Ascending aorta (tissue), 2 donors: Measurements from ENCODE around the gene PHACTR2. TPM values are rescaled to one million over a fixed set of nuclear protein-coding genes. Genes with fewer than 3 reads are reported as not detected.

Experiments used
- DNase-seq, 2 donors: peaks; one replicate each; pipeline ENCODE4 v3.0.0-alpha.2; 2019; ENCODE audit warnings: low spot score in 2 of 2
- H3K27ac ChIP-seq, 2 donors: fragments of 200-600 bp; sonication (generic); one replicate each; pipeline ENCODE4 v1.5.1; 2016 to 2017; ENCODE audit warnings: mild to moderate bottlenecking in 1 of 2
- H3K27me3 ChIP-seq: fragments of 200-600 bp; sonication (generic); one replicate; pipeline ENCODE4 v1.5.1; 2017
- H3K36me3 ChIP-seq, 2 donors: fragments of 200-600 bp; sonication (generic); one replicate each; pipeline ENCODE4 v1.5.1; 2016
- H3K4me1 ChIP-seq, 2 donors: fragments of 200-600 bp; sonication (generic); one replicate each; pipeline ENCODE4 v1.5.1; 2016 to 2017; ENCODE audit warnings: mild to moderate bottlenecking in 1 of 2
- H3K4me3 ChIP-seq, 2 donors: fragments of 200-600 bp; sonication (generic); one replicate each; pipeline ENCODE4 v1.5.1; 2016 to 2017; ENCODE audit warnings: mild to moderate bottlenecking in 1 of 2
- H3K9me3 ChIP-seq, 2 donors: fragments of 200-600 bp; sonication (generic); one replicate each; pipeline ENCODE4 v1.5.1; 2016
- intact Hi-C: fragments of 100-400 bp; cut with DNase I; formaldehyde crosslinking; loops from one replicate; pipeline ENCODE4 v1.15.1; 2023
- total RNA-seq: library from RNA; depleted of rRNA; stranded (reverse); fragments of >200 nt; gene quantifications from one replicate; pipeline ENCODE4 v1.1.0, GENCODE V29; 2016
- TF ChIP-seq, protein P1 (sequence below), 3 experiments: fragments of 200-600 bp in 2 of 3; fragments of 450-650 bp in 1 of 3; sonication (generic) in 2 of 3; IDR thresholded peaks; one replicate each; pipeline ENCODE4 v1.5.1; 2016 to 2019; ENCODE audit warnings: antibody characterized with exemption in 3 of 3, mild to moderate bottlenecking in 1 of 3, moderate library complexity in 1 of 3

PHACTR2 gene
- total RNA-seq, 1 donor from 2014 or later = 112 TPM

DNA sequence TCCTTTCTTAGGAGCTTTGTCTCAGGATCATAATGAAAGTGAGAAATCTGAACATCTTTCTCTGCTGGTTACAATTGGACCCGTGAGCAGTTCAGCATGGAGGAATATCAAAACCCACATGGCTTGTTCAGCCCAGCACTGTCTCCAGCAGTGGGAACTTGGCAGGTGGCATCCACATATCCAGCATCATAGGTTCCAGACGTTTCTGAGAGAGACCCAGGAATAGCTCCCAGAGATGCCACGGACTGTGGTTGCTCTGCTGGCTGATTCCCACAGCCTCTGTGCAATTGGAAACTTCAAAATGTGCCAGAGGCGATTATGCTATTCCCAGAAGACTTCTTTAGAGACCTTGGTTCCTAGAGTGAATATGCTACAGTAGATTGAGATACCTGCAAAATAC is 76.4 kb downstream of the PHACTR2 start:
- Histone ChIP-seq H3K4me3 (peak overlapping the region in 1 of 2 donors; percentile 56), H3K36me3 (peaks cover 0 to 8% of the 10 kb centered on the region in 2 donors), H3K9me3 (no peaks in the 10 kb centered on the region), H3K27me3 (no peaks in the 10 kb centered on the region), H3K4me1 (peaks cover 0 to 9% of the 10 kb centered on the region in 2 donors), H3K27ac (peak overlapping the region in 1 of 2 donors; percentile 34)
- DNase-seq = no peak
- TF ChIP-seq, protein P1, sequence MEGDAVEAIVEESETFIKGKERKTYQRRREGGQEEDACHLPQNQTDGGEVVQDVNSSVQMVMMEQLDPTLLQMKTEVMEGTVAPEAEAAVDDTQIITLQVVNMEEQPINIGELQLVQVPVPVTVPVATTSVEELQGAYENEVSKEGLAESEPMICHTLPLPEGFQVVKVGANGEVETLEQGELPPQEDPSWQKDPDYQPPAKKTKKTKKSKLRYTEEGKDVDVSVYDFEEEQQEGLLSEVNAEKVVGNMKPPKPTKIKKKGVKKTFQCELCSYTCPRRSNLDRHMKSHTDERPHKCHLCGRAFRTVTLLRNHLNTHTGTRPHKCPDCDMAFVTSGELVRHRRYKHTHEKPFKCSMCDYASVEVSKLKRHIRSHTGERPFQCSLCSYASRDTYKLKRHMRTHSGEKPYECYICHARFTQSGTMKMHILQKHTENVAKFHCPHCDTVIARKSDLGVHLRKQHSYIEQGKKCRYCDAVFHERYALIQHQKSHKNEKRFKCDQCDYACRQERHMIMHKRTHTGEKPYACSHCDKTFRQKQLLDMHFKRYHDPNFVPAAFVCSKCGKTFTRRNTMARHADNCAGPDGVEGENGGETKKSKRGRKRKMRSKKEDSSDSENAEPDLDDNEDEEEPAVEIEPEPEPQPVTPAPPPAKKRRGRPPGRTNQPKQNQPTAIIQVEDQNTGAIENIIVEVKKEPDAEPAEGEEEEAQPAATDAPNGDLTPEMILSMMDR (IDR thresholded peaks at IDR 0.05) = no peak
- intact Hi-C loops = no loop called here

DNA sequence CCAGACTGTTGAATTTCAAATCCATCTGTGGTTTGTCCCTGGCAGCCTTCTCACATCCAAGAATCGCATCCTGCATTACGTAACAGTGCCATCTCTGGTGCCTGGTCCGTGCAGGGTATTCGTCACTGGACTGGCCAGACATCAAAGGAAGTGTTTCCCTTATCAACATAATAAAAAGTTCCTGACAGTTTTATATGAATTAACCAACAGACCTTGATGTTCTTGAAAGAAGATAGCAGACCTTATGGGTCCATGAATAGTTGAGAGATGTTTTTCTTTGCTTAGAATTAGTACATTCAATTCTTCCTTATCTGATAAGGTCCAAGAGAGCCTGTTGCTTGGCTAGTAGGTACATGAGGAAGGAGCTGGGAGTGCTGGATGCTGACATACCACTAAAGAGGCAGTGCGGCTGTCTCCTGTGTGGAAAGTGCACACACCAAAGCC is 77.6 kb downstream of the PHACTR2 start:
- intact Hi-C loops = no loop called here
- TF ChIP-seq, protein P1 (IDR thresholded peaks at IDR 0.05) = no peak
- DNase-seq = no peak
- Histone ChIP-seq H3K4me3 (no peak overlapping the region), H3K9me3 (no peaks in the 10 kb centered on the region), H3K27me3 (no peaks in the 10 kb centered on the region), H3K27ac (peak overlapping the region in 1 of 2 donors; percentile 31), H3K4me1 (peaks cover 0 to 9% of the 10 kb centered on the region in 2 donors), H3K36me3 (peaks cover 0 to 8% of the 10 kb centered on the region in 2 donors)

DNA sequence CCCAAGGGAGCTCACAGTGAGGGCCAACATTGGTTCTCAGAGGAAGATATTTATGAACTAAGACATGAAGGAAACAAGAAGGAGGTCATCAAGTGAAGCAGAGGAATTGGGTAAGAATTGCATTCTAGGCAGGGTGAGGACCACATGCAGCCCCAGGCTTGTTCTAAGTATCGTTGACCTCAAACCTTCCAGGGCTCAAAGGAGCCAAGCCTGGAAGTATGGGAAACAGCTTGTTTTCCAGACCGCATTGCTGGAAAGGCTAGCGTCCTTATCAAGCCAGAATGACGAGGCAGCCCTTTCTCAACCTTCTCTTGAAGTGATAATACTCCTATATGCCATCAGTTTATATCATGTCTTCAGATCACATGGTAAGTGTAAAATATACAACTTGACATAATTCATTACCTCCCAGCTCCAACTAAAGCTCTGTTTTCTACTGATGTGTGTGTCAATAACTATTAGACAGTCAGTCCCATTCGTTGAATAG is 79.6 kb downstream of the PHACTR2 start:
- no peak overlapping the region for H3K4me3 ChIP-seq
- peaks cover 0 to 8% of the 10 kb centered on the region in 2 donors for H3K36me3 ChIP-seq
- H3K4me1 ChIP-seq = peaks cover 0 to 9% of the 10 kb centered on the region in 2 donors
- TF ChIP-seq, protein P1 (IDR thresholded peaks at IDR 0.05) = no peak
- H3K27me3 ChIP-seq = no peaks in the 10 kb centered on the region
- no peaks in the 10 kb centered on the region for H3K9me3 ChIP-seq
- no peak overlapping the region for H3K27ac ChIP-seq
- intact Hi-C loops = no loop called here
- DNase-seq = no peak

DNA sequence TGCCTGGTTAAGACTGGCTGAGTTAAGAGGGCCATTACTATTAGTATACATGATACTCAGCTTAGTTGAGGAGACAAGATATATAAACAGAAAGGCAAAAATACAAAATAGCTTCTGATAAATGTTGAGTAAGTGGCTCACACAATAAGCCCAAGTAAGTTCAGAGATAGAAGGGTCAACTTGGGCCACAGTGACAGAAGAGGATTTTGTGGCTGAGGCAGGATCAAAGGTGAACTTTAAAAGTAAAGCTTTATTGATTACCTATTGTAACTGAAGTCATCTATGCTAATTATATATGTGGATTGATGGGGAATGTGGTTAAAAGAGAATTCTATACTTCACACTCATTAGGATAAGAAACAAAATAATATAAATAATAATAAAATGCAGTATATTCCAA is 80.8 kb downstream of the PHACTR2 start:
- peaks cover 0 to 8% of the 10 kb centered on the region in 2 donors for H3K36me3 ChIP-seq
- H3K4me1 ChIP-seq = peaks cover 0 to 7% of the 10 kb centered on the region in 2 donors
- no peak overlapping the region for H3K4me3 ChIP-seq
- TF ChIP-seq, protein P1 (IDR thresholded peaks at IDR 0.05) = no peak
- H3K27me3 ChIP-seq = no peaks in the 10 kb centered on the region
- DNase-seq = no peak
- peak overlapping the region in 1 of 2 donors; percentile 42 for H3K27ac ChIP-seq
- intact Hi-C loops = no loop called here
- no peaks in the 10 kb centered on the region for H3K9me3 ChIP-seq

DNA sequence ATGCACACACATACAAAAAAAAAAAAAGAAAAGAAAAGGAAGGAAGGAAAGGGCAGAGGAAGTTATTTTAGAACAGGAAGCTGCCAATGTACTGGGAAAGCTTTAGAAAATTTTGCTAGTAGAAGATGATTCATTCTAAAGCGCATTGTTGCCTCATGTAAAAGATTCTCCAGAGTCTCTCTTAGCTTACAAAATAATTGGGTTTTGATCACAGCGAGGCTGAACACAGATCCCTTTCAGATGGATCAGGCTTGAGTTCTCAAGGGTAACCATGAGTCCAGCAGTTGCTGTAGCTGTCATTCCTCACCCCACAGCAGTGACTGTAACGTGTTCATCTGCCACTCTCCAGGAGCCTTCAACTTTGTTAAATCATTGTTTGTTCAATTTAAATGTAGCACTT is 81.9 kb downstream of the PHACTR2 start:
- Histone ChIP-seq H3K4me1 (peaks cover 0 to 7% of the 10 kb centered on the region in 2 donors), H3K36me3 (peaks cover 0 to 14% of the 10 kb centered on the region in 2 donors), H3K27ac (no peak overlapping the region), H3K27me3 (no peaks in the 10 kb centered on the region), H3K4me3 (no peak overlapping the region), H3K9me3 (no peaks in the 10 kb centered on the region)
- TF ChIP-seq, protein P1 (IDR thresholded peaks at IDR 0.05) = no peak
- DNase-seq = no peak
- intact Hi-C loops = no loop called here

DNA sequence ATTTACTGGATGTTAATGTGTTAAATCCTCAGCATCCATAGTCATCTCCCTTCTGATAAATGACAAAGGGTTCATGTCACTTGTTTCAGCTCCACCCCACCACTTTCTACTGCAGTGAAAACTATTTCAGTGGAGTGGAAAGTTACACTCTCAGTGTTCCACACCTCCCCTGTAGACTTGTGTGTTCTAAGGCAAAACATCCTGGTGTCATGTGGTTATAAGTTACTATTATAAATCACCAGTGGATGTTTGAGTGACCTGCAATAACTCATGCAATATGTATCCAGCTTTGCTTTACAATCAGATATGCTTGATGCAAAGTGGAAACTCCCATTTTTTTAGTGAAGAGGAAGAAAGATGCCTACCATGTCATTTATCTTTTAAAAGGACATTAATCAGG is 83.3 kb downstream of the PHACTR2 start:
- intact Hi-C loops = no loop called here
- TF ChIP-seq, protein P1 (IDR thresholded peaks at IDR 0.05) = no peak
- H3K4me3 ChIP-seq = no peak overlapping the region
- no peaks in the 10 kb centered on the region for H3K27me3 ChIP-seq
- H3K4me1 ChIP-seq = no peaks in the 10 kb centered on the region
- H3K27ac ChIP-seq = no peak overlapping the region
- peaks cover 1 to 24% of the 10 kb centered on the region in 2 donors for H3K36me3 ChIP-seq
- H3K9me3 ChIP-seq = no peaks in the 10 kb centered on the region
- no peak for DNase-seq
